Breast epithelium (tissue), 3 donors: ENCODE measurements around the gene CAPN11.

ENCODE experiments used
- POLR2A ChIP-seq: fragments of 450-650 bp; IDR thresholded peaks from one replicate; pipeline ENCODE4 v1.6.1; 2016; ENCODE audit warnings: antibody characterized with exemption, mild to moderate bottlenecking, moderate library complexity
- POLR2AphosphoS5 ChIP-seq, 3 donors: sonication (generic); formaldehyde crosslinking; IDR thresholded peaks; one replicate each; pipeline ENCODE4 v1.6.1; 2017; ENCODE audit warnings: antibody characterized with exemption in 3 of 3
- TF ChIP-seq, protein P1 (sequence below), 3 donors: fragments of 450-650 bp; IDR thresholded peaks; one replicate each; pipeline ENCODE4 v1.5.1; 2016 to 2017; ENCODE audit warnings: antibody characterized with exemption in 3 of 3, mild to moderate bottlenecking in 3 of 3, moderate library complexity in 3 of 3

DNA sequence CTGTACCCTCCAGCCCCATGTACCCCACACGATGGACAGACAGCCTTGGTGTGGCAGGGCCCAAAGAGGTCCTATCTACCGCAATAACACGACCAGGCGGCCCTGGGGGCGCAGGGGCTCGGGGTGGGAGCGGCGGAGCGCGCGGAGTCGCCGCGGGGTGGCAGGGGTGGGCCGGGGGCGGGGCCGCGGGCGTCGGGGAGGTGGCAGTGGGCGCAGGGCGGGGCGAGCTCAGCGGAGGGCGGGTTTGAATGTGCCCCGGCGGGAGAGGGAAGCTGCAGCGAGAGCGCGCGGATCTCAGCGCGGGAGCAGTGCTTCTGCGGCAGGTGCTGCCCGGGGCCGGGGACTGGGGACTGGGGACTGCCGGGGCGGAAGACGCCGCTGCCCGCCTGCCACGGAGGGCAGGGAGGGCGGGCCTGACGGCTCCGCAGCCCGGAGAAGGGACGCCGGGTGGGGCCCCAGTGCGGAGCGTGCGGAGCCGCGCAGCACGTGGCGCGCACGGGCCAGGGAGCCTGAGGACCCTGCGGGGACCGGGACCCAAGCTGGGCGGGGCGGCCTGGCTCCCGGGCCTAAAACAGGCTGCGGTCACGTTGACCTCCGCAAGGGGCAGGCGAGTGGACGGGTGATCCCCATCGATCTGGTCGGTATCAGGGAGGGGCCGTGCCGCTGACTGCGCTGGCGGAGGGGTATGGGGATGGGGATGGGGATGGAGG, 64.9 kb downstream of the CAPN11 start, which contains the start of gene SLC29A1:
- TF ChIP-seq, protein P1, sequence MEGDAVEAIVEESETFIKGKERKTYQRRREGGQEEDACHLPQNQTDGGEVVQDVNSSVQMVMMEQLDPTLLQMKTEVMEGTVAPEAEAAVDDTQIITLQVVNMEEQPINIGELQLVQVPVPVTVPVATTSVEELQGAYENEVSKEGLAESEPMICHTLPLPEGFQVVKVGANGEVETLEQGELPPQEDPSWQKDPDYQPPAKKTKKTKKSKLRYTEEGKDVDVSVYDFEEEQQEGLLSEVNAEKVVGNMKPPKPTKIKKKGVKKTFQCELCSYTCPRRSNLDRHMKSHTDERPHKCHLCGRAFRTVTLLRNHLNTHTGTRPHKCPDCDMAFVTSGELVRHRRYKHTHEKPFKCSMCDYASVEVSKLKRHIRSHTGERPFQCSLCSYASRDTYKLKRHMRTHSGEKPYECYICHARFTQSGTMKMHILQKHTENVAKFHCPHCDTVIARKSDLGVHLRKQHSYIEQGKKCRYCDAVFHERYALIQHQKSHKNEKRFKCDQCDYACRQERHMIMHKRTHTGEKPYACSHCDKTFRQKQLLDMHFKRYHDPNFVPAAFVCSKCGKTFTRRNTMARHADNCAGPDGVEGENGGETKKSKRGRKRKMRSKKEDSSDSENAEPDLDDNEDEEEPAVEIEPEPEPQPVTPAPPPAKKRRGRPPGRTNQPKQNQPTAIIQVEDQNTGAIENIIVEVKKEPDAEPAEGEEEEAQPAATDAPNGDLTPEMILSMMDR (IDR thresholded peaks at IDR 0.05): peak in 1 of 3 donors; percentile 15
- no peak for TF ChIP-seq POLR2A
- TF ChIP-seq POLR2AphosphoS5 (IDR thresholded peaks at IDR 0.05): peak in 1 of 3 donors; percentile 2
